Endodermal cell (in vitro differentiated cells): Measurements from ENCODE around the gene CLP1. TPM values are rescaled to one million over a fixed set of nuclear protein-coding genes. Genes with fewer than 3 reads are reported as not detected.

Experiments used
- DNase-seq: peaks from one replicate; pipeline ENCODE4 v3.0.0-alpha.2; 2017
- H3K27ac ChIP-seq: 2 replicates; pipeline ENCODE4 v1.5.1; 2013; ENCODE audit warnings: mild to moderate bottlenecking, low read depth, low read length, moderate library complexity
- H3K27me3 ChIP-seq: 2 replicates; pipeline ENCODE4 v1.6.1; 2013; ENCODE audit warnings: mild to moderate bottlenecking, low read length, moderate library complexity; ENCODE audit not compliant: insufficient read depth, control insufficient read depth, poor library complexity, severe bottlenecking
- H3K36me3 ChIP-seq: 2 replicates; pipeline ENCODE4 v1.7.0; 2013; ENCODE audit warnings: mild to moderate bottlenecking, low read length, moderate library complexity; ENCODE audit not compliant: control insufficient read depth, insufficient read depth
- H3K4me1 ChIP-seq: one replicate; pipeline ENCODE4 v1.7.0; 2013; ENCODE audit warnings: low read length; ENCODE audit not compliant: control insufficient read depth, insufficient read depth
- H3K4me3 ChIP-seq: 2 replicates; pipeline ENCODE4 v1.5.1; 2013; ENCODE audit warnings: mild to moderate bottlenecking, low read length, moderate library complexity
- H3K9ac ChIP-seq: 2 replicates; pipeline ENCODE4 v1.6.1; 2013; ENCODE audit warnings: mild to moderate bottlenecking, low read length, moderate library complexity; ENCODE audit not compliant: poor library complexity, severe bottlenecking; ENCODE audit errors: extremely low read depth
- H3K9me3 ChIP-seq: 2 replicates; pipeline ENCODE4 v1.6.1; 2013; ENCODE audit warnings: mild to moderate bottlenecking, low read length, moderate library complexity; ENCODE audit not compliant: control insufficient read depth
- H3K27ac Mint-ChIP-seq: 2 replicates; pipeline ENCODE4 v1.8.0; 2020; ENCODE audit warnings: mixed read lengths
- H3K27me3 Mint-ChIP-seq: 2 replicates; pipeline ENCODE4 v1.8.0; 2021; ENCODE audit warnings: mild to moderate bottlenecking, mixed read lengths; ENCODE audit not compliant: insufficient read depth
- H3K36me3 Mint-ChIP-seq: 2 replicates; pipeline ENCODE4 v1.8.0; 2020; ENCODE audit warnings: low read depth, mixed read lengths
- H3K4me1 Mint-ChIP-seq: 2 replicates; pipeline ENCODE4 v1.8.0; 2020; ENCODE audit warnings: mixed read lengths
- H3K4me3 Mint-ChIP-seq: 2 replicates; pipeline ENCODE4 v1.8.0; 2020; ENCODE audit warnings: mild to moderate bottlenecking, moderate library complexity, mixed read lengths
- H3K9me3 Mint-ChIP-seq: 2 replicates; pipeline ENCODE4 v1.8.0; 2020; ENCODE audit warnings: mild to moderate bottlenecking, mixed read lengths
- WGBS, 2 experiments: methylation state at CpG; one replicate each; pipeline versions ENCODE4 v1.1.5 to v1.1.7; 2013; ENCODE audit warnings: missing lambda C conversion rate in 2 of 2, mixed read lengths in 1 of 2; ENCODE audit not compliant: insufficient coverage in 1 of 2, insufficient read length in 1 of 2; 5-methylcytosine and 5-hydroxymethylcytosine counted together
- total RNA-seq, 2 donors: library from RNA; stranded (reverse); fragmentation: NEBNext Ultra II Directional in 1 of 2; extraction: Animal tissue kit (Norgen Biotek cat#: 25700) in 1 of 2; gene quantifications; 2 replicates in 1 of 2; 3 replicates in 1 of 2; pipeline ENCODE4 v1.2.1, GENCODE V29; 2021
- TF ChIP-seq, protein P1 (sequence below): fragments of 200-600 bp; sonication (generic); conservative IDR thresholded peaks from 2 replicates; pipeline ENCODE4 v1.5.0; 2021; ENCODE audit warnings: antibody characterized with exemption, mild to moderate bottlenecking

CLP1 gene
- total RNA-seq, 2 donors from 2014 or later = 23.7 to 25.2 TPM

DNA sequence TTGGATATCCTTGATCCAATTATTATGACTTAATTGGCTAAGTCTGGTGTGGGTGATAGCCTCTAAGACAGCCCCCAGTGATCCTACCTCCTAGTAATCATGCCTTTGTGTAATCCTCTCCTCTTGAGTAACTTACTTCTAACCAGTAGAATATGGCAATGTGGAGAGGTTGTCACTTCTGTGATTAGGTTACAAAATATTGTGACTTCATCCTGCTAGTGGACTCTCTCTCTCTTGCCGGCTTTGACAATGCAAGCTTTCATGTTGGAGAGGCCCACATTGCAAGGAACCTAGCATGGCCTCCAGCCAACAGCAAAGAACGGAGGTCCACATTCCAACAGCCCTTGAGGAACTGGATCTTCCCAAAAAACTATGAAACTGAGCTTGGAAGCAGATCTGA, 27.4 kb upstream of the CLP1 start:
- no peak overlapping the region for H3K4me3 Mint-ChIP-seq
- Histone ChIP-seq H3K9me3 (no peaks in the 10 kb centered on the region), H3K27me3 (no peaks in the 10 kb centered on the region), H3K4me1 (no peaks in the 10 kb centered on the region), H3K27ac (no peak overlapping the region), H3K9ac (no peak overlapping the region), H3K4me3 (no peak overlapping the region), H3K36me3 (no peaks in the 10 kb centered on the region)
- TF ChIP-seq, protein P1, sequence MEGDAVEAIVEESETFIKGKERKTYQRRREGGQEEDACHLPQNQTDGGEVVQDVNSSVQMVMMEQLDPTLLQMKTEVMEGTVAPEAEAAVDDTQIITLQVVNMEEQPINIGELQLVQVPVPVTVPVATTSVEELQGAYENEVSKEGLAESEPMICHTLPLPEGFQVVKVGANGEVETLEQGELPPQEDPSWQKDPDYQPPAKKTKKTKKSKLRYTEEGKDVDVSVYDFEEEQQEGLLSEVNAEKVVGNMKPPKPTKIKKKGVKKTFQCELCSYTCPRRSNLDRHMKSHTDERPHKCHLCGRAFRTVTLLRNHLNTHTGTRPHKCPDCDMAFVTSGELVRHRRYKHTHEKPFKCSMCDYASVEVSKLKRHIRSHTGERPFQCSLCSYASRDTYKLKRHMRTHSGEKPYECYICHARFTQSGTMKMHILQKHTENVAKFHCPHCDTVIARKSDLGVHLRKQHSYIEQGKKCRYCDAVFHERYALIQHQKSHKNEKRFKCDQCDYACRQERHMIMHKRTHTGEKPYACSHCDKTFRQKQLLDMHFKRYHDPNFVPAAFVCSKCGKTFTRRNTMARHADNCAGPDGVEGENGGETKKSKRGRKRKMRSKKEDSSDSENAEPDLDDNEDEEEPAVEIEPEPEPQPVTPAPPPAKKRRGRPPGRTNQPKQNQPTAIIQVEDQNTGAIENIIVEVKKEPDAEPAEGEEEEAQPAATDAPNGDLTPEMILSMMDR = no peak
- H3K9me3 Mint-ChIP-seq = no peaks in the 10 kb centered on the region
- no peaks in the 10 kb centered on the region for H3K36me3 Mint-ChIP-seq
- no peaks in the 10 kb centered on the region for H3K4me1 Mint-ChIP-seq
- H3K27ac Mint-ChIP-seq = no peak overlapping the region
- WGBS, 2 experiments = 80 to 91% methylated on average over 1 to 2 of the region's 2 CpGs
- peaks cover 14% of the 10 kb centered on the region for H3K27me3 Mint-ChIP-seq
- no peak for DNase-seq

DNA sequence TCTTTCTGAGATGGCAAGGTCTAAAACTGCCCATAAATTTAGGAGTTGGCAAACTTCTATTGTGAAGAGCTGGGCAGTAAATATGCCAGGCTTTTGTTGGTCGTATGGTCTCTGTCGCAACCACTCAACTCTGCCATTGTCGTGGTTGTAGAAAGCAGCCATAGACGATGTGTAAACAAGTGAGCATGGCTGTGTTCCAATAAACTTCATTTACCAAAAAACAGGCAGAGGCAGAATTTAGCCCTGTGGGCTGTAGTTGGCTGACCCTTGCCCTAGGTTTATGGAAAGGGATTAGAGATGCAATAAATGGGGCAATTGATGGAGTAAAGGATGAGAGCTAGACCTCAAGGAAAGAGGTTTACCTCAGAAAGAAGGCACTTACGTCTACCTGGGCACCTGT, 25.4 kb upstream of the CLP1 start:
- no peak overlapping the region for H3K27ac Mint-ChIP-seq
- 95 to 100% methylated on average over 2 to 5 of the region's 5 CpGs for WGBS, 2 experiments
- no peak for DNase-seq

DNA sequence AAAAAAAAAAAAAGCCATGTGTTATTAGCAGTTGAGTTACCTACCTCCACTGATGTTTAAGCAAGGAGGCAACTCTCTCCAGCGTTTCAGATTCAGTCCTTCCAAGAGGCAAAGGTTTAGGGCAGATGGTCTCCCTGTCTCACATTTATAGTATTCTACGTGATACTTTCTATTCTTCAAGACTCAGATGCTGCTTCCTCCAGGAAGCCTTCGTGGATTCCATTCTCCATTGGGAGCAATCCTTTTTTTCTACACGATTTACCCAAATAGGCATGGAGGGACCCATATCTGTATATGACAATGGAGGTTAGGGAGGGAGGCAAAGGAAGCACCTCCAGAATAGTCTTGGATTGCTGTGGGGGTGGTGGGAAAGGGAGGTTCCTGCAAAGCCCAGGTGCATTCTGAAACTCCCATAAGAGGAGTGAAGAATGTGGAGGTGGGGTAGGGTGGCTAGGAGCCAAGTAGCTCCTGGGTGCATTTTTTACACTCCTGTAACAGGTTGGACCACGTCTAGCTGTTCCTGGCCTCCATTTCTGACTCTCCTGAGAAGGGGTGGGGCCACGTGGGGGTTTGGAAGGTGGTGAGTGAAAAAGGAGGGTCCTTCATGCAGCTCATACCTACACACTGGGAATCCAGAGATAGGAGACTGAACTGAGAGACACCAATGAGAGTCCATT, 24.0 kb upstream of the CLP1 start:
- H3K4me1 Mint-ChIP-seq = peaks cover 7% of the 10 kb centered on the region
- H3K36me3 ChIP-seq = no peaks in the 10 kb centered on the region
- no peak for DNase-seq
- peaks cover 14% of the 10 kb centered on the region for H3K27me3 Mint-ChIP-seq
- H3K27ac Mint-ChIP-seq = no peak overlapping the region
- H3K9ac ChIP-seq = no peak overlapping the region
- TF ChIP-seq, protein P1 = no peak
- 94 to 96% methylated on average over 4 to 6 of the region's 6 CpGs for WGBS, 2 experiments
- no peaks in the 10 kb centered on the region for H3K27me3 ChIP-seq
- no peaks in the 10 kb centered on the region for H3K4me1 ChIP-seq
- H3K4me3 ChIP-seq = no peak overlapping the region
- H3K4me3 Mint-ChIP-seq = no peak overlapping the region
- no peak overlapping the region for H3K27ac ChIP-seq
- no peaks in the 10 kb centered on the region for H3K9me3 Mint-ChIP-seq
- no peaks in the 10 kb centered on the region for H3K9me3 ChIP-seq
- no peaks in the 10 kb centered on the region for H3K36me3 Mint-ChIP-seq

More for the DNA sequence above, 25.4 kb upstream of the CLP1 start:
- H3K36me3 Mint-ChIP-seq = no peaks in the 10 kb centered on the region
- no peaks in the 10 kb centered on the region for H3K9me3 Mint-ChIP-seq
- Histone ChIP-seq H3K9ac (no peak overlapping the region), H3K4me3 (no peak overlapping the region), H3K9me3 (no peaks in the 10 kb centered on the region), H3K4me1 (no peaks in the 10 kb centered on the region), H3K36me3 (no peaks in the 10 kb centered on the region), H3K27ac (no peak overlapping the region), H3K27me3 (no peaks in the 10 kb centered on the region)
- H3K27me3 Mint-ChIP-seq = peaks cover 14% of the 10 kb centered on the region
- H3K4me3 Mint-ChIP-seq = no peak overlapping the region
- H3K4me1 Mint-ChIP-seq = no peaks in the 10 kb centered on the region
- TF ChIP-seq, protein P1 = no peak
